ENCODE measurements around the gene ZRSR2. TPM values are rescaled to one million over a fixed set of nuclear protein-coding genes. Genes with fewer than 3 reads are reported as not detected.

The ZRSR2 gene
- total and polyA plus RNA-seq, 11 donors: 3.1 to 18.9 (median 7.6) TPM

DNA sequence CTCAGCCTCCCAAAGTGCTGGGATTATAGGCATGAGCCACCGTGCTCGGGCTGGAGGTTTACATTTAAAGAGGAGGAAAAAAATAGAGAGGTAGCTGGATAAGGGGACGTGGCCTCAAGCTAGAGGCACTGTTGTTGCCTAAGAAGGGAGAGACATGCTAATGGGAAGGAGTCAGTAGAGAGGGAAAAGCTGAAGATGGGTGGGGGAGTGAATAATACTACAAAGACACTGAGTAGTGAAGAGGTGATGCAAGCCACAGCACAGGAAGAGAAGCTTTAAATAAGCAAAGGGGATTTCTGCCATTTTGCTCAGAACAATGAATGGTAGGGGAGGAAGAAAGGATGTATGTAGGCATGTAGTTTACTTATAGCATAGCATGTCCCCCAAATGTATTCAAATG, 75.9 kb downstream of the ZRSR2 start:
- no peaks in the 10 kb centered on the region for H3K9me3 ChIP-seq
- TF ChIP-seq, protein P1, sequence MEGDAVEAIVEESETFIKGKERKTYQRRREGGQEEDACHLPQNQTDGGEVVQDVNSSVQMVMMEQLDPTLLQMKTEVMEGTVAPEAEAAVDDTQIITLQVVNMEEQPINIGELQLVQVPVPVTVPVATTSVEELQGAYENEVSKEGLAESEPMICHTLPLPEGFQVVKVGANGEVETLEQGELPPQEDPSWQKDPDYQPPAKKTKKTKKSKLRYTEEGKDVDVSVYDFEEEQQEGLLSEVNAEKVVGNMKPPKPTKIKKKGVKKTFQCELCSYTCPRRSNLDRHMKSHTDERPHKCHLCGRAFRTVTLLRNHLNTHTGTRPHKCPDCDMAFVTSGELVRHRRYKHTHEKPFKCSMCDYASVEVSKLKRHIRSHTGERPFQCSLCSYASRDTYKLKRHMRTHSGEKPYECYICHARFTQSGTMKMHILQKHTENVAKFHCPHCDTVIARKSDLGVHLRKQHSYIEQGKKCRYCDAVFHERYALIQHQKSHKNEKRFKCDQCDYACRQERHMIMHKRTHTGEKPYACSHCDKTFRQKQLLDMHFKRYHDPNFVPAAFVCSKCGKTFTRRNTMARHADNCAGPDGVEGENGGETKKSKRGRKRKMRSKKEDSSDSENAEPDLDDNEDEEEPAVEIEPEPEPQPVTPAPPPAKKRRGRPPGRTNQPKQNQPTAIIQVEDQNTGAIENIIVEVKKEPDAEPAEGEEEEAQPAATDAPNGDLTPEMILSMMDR (IDR thresholded peaks at IDR 0.05): no peak
- no peak for TF ChIP-seq POLR2A (IDR thresholded peaks at IDR 0.05)
- intact Hi-C loops (cut with DNase I): no loop called here
- DNase-seq (no peak), ATAC-seq (no peak)
- no peak overlapping the region for H3K4me3 ChIP-seq
- H3K27me3 ChIP-seq: peaks cover 0 to 86% (median 0%) of the 10 kb centered on the region in 9 donors
- H3K4me1 ChIP-seq: no peaks in the 10 kb centered on the region
- no peaks in the 10 kb centered on the region for H3K36me3 ChIP-seq
- no peak overlapping the region for H3K27ac ChIP-seq
- 82 to 91% (median 89%) methylated on average over 3 of the region's 3 CpGs for WGBS, 4 donors

DNA sequence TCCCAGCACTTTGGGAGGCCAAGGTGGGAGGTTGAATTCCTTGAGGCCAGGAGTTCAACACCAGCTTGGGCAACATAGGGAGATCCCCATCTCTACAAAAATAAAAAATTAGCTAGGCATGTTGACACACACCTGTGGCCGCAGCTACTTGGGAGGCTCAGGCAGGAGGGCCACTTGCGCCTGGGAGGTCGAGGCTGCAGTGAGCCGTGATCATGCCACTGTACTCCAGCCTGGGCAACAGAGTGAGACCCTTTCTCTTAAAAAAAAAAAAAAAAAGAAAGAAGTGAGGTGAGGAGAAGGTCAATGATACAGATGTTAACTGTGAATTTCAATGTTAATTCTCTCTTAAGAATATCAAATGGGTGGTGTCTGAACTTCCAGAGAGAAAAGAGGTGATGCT, 79.4 kb downstream of the ZRSR2 start:
- H3K4me1 ChIP-seq: no peaks in the 10 kb centered on the region
- no peaks in the 10 kb centered on the region for H3K9me3 ChIP-seq
- ATAC-seq (no peak), DNase-seq (no peak)
- H3K27me3 ChIP-seq: peaks cover 0 to 91% (median 0%) of the 10 kb centered on the region in 9 donors
- H3K4me3 ChIP-seq: no peak overlapping the region
- WGBS, 4 donors: 93 to 99% (median 96%) methylated on average over 4 of the region's 4 CpGs
- TF ChIP-seq, protein P1 (IDR thresholded peaks at IDR 0.05): no peak
- no peak for TF ChIP-seq POLR2A (IDR thresholded peaks at IDR 0.05)
- no peaks in the 10 kb centered on the region for H3K36me3 ChIP-seq
- intact Hi-C loops (cut with DNase I): no loop called here
- no peak overlapping the region for H3K27ac ChIP-seq

DNA sequence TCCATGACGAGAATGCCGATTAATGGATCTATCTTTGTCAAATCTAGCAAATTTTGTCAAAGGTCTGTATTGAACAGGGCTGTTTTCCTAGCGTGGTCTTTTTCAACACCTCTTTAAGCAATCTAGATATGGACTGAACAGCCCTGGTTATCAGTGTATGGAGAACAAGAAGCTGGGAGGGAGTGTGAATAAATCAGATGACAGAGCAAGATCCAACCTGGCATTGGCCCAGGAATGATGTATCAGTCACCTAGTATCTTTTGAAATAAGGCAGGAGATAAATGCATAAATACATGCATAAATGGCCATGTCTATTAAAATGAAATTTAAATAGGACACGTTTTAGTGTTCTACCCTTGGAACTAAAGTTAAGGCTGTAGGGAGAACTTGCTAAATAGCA, 80.0 kb downstream of the ZRSR2 start:
- H3K4me1 ChIP-seq: no peaks in the 10 kb centered on the region
- no peak for TF ChIP-seq POLR2A (IDR thresholded peaks at IDR 0.05)
- TF ChIP-seq, protein P1 (IDR thresholded peaks at IDR 0.05): no peak
- ATAC-seq (no peak), DNase-seq (no peak)
- H3K27me3 ChIP-seq: peaks cover 0 to 87% (median 0%) of the 10 kb centered on the region in 9 donors
- no peak overlapping the region for H3K27ac ChIP-seq
- intact Hi-C loops (cut with DNase I): no loop called here
- H3K9me3 ChIP-seq: no peaks in the 10 kb centered on the region
- no peaks in the 10 kb centered on the region for H3K36me3 ChIP-seq
- H3K4me3 ChIP-seq: no peak overlapping the region
- WGBS, 4 donors: 52 to 73% (median 65%) methylated on average over 4 of the region's 4 CpGs

Other genes with a start within 250 kb of the ZRSR2 start
- 10 to 100 TPM; 15.6 to 59.4 (median 20.7) TPM for gene ACE2, start 189.5 kb upstream of the ZRSR2 start, total RNA-seq
- 1 to 10 TPM; 5.0 to 9.2 TPM for gene ACE2, start 189.5 kb upstream of the ZRSR2 start, polyA plus RNA-seq
- gene CLTRN, start 125.7 kb upstream of the ZRSR2 start, total RNA-seq: 1 to 10 TPM in 5 of 9 donors, under 1 TPM in 4; 0.25 to 1.8 (median 1.1) TPM
- 1 to 10 TPM in 1 of 2 donors, under 1 TPM in 1; 0.11 to 1.4 TPM for gene CLTRN, start 125.7 kb upstream of the ZRSR2 start, polyA plus RNA-seq
- gene CA5B, start 52.2 kb upstream of the ZRSR2 start, total RNA-seq: 1 to 10 TPM; 1.5 to 9.9 (median 5.6) TPM
- gene CA5B, start 52.2 kb upstream of the ZRSR2 start, polyA plus RNA-seq: 1 to 10 TPM in 1 of 2 donors, under 1 TPM in 1; 0.50 to 1.1 TPM
- gene AP1S2, start 64.3 kb downstream of the ZRSR2 start, total RNA-seq: 100 to 1,000 TPM; 128 to 267 (median 138) TPM
- gene AP1S2, start 64.3 kb downstream of the ZRSR2 start, polyA plus RNA-seq: 10 to 100 TPM; 67.4 to 89.8 TPM

All from heart left ventricle (tissue), 16 donors.